Aortic smooth muscle cell (primary cell): Measurements from ENCODE around the gene MMP2. TPM values are rescaled to one million over a fixed set of nuclear protein-coding genes. Genes with fewer than 3 reads are reported as not detected.

Experiments used
- total RNA-seq: library from RNA; depleted of rRNA; stranded (reverse); fragments of >200 nt; gene quantifications from 2 replicates; pipeline ENCODE4 v1.2.3, GENCODE V29; 2014

The MMP2 gene
- 389 and 576 TPM in 2 replicates for total RNA-seq

GRCh38 chr16:55478827-55479429 is at the start of gene MMP2:
Gene MMP2 (plus strand): TSS chr16:55479198. CDS start chr16:55479480, 282 bp downstream.

GRCh38 chr16:55508941-55509931 is 30.2 kb downstream of the MMP2 start, which contains the start of gene LPCAT2:
Gene LPCAT2 (plus strand): TSS chr16:55509072. CDS start chr16:55509182, 110 bp downstream.

Other genes with a start within 250 kb of the MMP2 start
- not detected in 2 replicates for gene IRX6, start 155.0 kb upstream of the MMP2 start, total RNA-seq
- gene LPCAT2, start 29.9 kb downstream of the MMP2 start, total RNA-seq: 8.2 and 18.9 TPM in 2 replicates
- gene CAPNS2, start 87.5 kb downstream of the MMP2 start, total RNA-seq: 0.26 and 1.1 TPM in 2 replicates
- gene SLC6A2, start 176.8 kb downstream of the MMP2 start, total RNA-seq: not detected in 2 replicates